Left lung (tissue), 10 donors: Measurements from ENCODE around the gene EIF2B5. TPM values are rescaled to one million over a fixed set of nuclear protein-coding genes. Genes with fewer than 3 reads are reported as not detected.
A peak's percentile ranks its signal among the peaks of the same experiment; 100 is the strongest.

Source experiments
- ATAC-seq: fragments of 200-7000 bp; cut with Tn5 transposase; one replicate; pipeline ENCODE4 v1.9.1; 2020; ENCODE audit warnings: moderate library complexity
- DNase-seq, 4 donors: peaks; one replicate each; pipeline ENCODE4 v3.0.0-alpha.2; 2013 to 2020
- H3K27ac ChIP-seq, 2 donors: fragments of 200-600 bp; sonication (generic) in 1 of 2; one replicate each; pipeline versions ENCODE4 v1.5.0 to v1.8.0; 2020 to 2021
- H3K27me3 ChIP-seq, 2 donors: fragments of 200-600 bp; sonication (generic) in 1 of 2; one replicate each; pipeline versions ENCODE4 v1.5.0 to v1.8.0; 2020 to 2021
- H3K36me3 ChIP-seq, 2 donors: fragments of 200-600 bp; sonication (generic) in 1 of 2; one replicate each; pipeline versions ENCODE4 v1.5.0 to v1.8.0; 2020 to 2021
- H3K4me1 ChIP-seq, 2 donors: fragments of 200-600 bp; one replicate each; pipeline ENCODE4 v1.8.0; 2021
- H3K4me3 ChIP-seq, 2 donors: fragments of 200-600 bp; sonication (generic) in 1 of 2; one replicate each; pipeline versions ENCODE4 v1.5.0 to v1.8.0; 2020 to 2021; ENCODE audit warnings: mild to moderate bottlenecking in 1 of 2
- H3K9me3 ChIP-seq, 2 donors: fragments of 200-600 bp; sonication (generic) in 1 of 2; one replicate each; pipeline versions ENCODE4 v1.5.0 to v1.8.0; 2020 to 2021
- intact Hi-C, 2 donors: fragments of 100-400 bp; cut with DNase I; formaldehyde crosslinking; loops; one replicate each; pipeline versions ENCODE4 v1.11.2 to v1.14.2; 2022
- polyA plus RNA-seq, 6 donors: library from polyadenylated mRNA; unstranded; fragments of 120-200 nt; gene quantifications; one replicate each; pipeline ENCODE4 v1.2.1, GENCODE V29; 2013; ENCODE audit not compliant: insufficient read length in 6 of 6
- total RNA-seq, 2 donors: library from RNA; stranded (reverse); fragmentation: NEBNext Ultra II Directional; extraction: Animal tissue kit (Norgen Biotek cat#: 25700); gene quantifications; one replicate each; pipeline ENCODE4 v1.2.1, GENCODE V29; 2021
- TF ChIP-seq, protein P1 (sequence below), 2 donors: fragments of 200-600 bp; sonication (generic) in 1 of 2; IDR thresholded peaks; one replicate each; pipeline versions ENCODE4 v1.5.0 to v1.8.0; 2021; ENCODE audit warnings: antibody characterized with exemption in 2 of 2
- donor health status: DM: no; HTN: yes; CAD: no.
- donor health status: DM: no; HTN: no; CAD: no.

Gene EIF2B5
- total and polyA plus RNA-seq, 8 donors = 32.2 to 66.3 (median 56.7) TPM

- DNase-seq (peak; percentile 99 to 100 (median 100)), ATAC-seq (peak; percentile 99)
- TF ChIP-seq, protein P1, sequence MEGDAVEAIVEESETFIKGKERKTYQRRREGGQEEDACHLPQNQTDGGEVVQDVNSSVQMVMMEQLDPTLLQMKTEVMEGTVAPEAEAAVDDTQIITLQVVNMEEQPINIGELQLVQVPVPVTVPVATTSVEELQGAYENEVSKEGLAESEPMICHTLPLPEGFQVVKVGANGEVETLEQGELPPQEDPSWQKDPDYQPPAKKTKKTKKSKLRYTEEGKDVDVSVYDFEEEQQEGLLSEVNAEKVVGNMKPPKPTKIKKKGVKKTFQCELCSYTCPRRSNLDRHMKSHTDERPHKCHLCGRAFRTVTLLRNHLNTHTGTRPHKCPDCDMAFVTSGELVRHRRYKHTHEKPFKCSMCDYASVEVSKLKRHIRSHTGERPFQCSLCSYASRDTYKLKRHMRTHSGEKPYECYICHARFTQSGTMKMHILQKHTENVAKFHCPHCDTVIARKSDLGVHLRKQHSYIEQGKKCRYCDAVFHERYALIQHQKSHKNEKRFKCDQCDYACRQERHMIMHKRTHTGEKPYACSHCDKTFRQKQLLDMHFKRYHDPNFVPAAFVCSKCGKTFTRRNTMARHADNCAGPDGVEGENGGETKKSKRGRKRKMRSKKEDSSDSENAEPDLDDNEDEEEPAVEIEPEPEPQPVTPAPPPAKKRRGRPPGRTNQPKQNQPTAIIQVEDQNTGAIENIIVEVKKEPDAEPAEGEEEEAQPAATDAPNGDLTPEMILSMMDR (IDR thresholded peaks at IDR 0.05) = no peak
- H3K4me1 ChIP-seq = peaks cover 12 to 36% of the 10 kb centered on the region in 2 donors
- no peaks in the 10 kb centered on the region for H3K9me3 ChIP-seq
- H3K36me3 ChIP-seq = peaks cover 5 to 73% of the 10 kb centered on the region in 2 donors
- intact Hi-C loops = no loop called here
- H3K27ac ChIP-seq = peak overlapping the region; percentile 75 to 87
- peak overlapping the region; percentile 82 to 89 for H3K4me3 ChIP-seq
- no peaks in the 10 kb centered on the region for H3K27me3 ChIP-seq
Observed at GRCh38 chr3:184185461-184186183, 50.5 kb downstream of the EIF2B5 start.

DNA sequence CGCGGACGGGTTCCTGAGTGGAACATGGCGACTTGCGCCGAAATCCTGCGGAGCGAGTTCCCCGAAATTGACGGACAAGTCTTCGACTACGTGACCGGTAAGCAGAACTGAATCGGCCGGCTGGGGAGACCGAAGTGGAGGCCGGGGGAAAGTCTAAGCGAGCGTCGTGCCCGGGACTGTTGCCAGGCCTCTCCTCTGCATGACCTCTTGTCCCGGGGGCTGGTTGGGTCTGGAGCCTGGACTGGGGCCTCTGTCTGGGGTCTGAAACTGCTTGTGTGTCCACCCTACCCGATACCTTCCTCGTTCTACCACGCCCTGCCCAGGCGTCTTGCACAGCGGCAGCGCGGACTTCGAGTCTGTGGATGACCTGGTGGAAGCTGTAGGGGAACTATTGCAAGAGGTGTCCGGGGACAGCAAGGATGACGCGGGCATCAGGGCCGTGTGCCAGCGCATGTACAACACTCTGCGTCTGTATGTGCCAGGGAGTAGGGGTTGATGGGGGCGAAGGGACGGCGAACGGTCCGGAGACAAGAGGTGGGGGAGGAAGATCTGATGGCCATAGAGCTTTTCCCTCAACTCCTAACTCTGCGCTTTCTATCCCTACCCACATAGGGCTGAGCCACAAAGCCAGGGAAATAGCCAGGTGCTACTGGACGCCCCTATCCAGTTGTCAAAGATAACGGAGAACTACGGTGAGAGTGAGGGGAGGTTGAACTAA lies 51.2 kb downstream of the EIF2B5 start, which contains the start of gene ABCF3:
ABCF3 (plus strand) TSS at position 16 of the 718 bp plus-strand sequence; CDS start at position 25, 9 bp downstream.
- TF ChIP-seq, protein P1 (IDR thresholded peaks at IDR 0.05) = no peak
- Histone ChIP-seq H3K27me3 (no peaks in the 10 kb centered on the region), H3K4me3 (peak within 1 kb of the TSS; percentile 82 to 89), H3K36me3 (peaks cover 5 to 73% of the 10 kb centered on the region in 2 donors), H3K4me1 (peaks cover 12 to 35% of the 10 kb centered on the region in 2 donors), H3K9me3 (no peaks in the 10 kb centered on the region), H3K27ac (peak within 1 kb of the TSS; percentile 75 to 87)
- DNase-seq = peak in 2 of 4 donors; percentile 36 to 86
- peak; percentile 35 for ATAC-seq
- intact Hi-C loops = no loop called here

- no peaks in the 10 kb centered on the region for H3K27me3 ChIP-seq
- ATAC-seq = no peak
- peaks cover 5 to 73% of the 10 kb centered on the region in 2 donors for H3K36me3 ChIP-seq
- peaks cover 12 to 35% of the 10 kb centered on the region in 2 donors for H3K4me1 ChIP-seq
- DNase-seq = no peak
- intact Hi-C loops = no loop called here
- no peaks in the 10 kb centered on the region for H3K9me3 ChIP-seq
- H3K4me3 ChIP-seq = peak overlapping the region; percentile 82 to 89
- TF ChIP-seq, protein P1 (IDR thresholded peaks at IDR 0.05) = no peak
- H3K27ac ChIP-seq = peak overlapping the region in 1 of 2 donors; percentile 87
Observed at GRCh38 chr3:184186902-184187207, 51.7 kb downstream of the EIF2B5 start.

DNA sequence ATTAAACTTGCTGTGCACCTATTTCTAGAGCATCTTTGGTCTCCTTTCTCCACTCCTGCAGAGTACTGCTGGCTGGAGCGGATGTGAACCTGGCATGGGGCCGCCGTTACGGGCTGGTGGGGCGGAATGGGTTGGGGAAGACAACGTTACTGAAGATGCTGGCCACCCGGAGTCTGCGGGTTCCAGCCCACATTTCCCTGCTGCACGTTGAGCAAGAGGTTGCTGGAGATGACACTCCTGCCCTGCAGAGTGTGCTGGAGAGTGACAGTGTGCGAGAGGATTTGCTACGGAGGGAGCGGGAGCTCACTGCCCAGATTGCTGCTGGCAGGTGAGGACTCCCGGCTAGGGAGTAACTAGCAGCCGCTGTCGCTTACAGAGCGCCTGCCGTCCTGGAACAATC lies 52.9 kb downstream of the EIF2B5 start:
- Histone ChIP-seq H3K4me1 (peaks cover 12 to 35% of the 10 kb centered on the region in 2 donors), H3K4me3 (no peak overlapping the region), H3K27ac (no peak overlapping the region), H3K36me3 (peaks cover 0 to 73% of the 10 kb centered on the region in 2 donors), H3K9me3 (no peaks in the 10 kb centered on the region), H3K27me3 (no peaks in the 10 kb centered on the region)
- no peak for DNase-seq
- no peak for ATAC-seq
- intact Hi-C loops = no loop called here
- TF ChIP-seq, protein P1 (IDR thresholded peaks at IDR 0.05) = no peak

- no peak for ATAC-seq
- no peaks in the 10 kb centered on the region for H3K27me3 ChIP-seq
- TF ChIP-seq, protein P1 (IDR thresholded peaks at IDR 0.05) = no peak
- no peak overlapping the region for H3K27ac ChIP-seq
- intact Hi-C loops = no loop called here
- H3K4me1 ChIP-seq = peaks cover 12 to 35% of the 10 kb centered on the region in 2 donors
- H3K36me3 ChIP-seq = peaks cover 0 to 73% of the 10 kb centered on the region in 2 donors
- H3K9me3 ChIP-seq = no peaks in the 10 kb centered on the region
- peak in 1 of 4 donors; percentile 39 for DNase-seq
- no peak overlapping the region for H3K4me3 ChIP-seq
Observed at GRCh38 chr3:184189421-184189820, 54.3 kb downstream of the EIF2B5 start.
